ENCODE results near the gene KLF3. TPM values are rescaled to one million over a fixed set of nuclear protein-coding genes. Genes with fewer than 3 reads are reported as not detected.

Gene KLF3
- total RNA-seq, 1 donor from 2014 or later: 24.8 TPM

- Mint-ChIP-seq H3K4me1 (peaks cover 85% of the 10 kb centered on the region), H3K27me3 (ENCODE audit: insufficient read depth, low read depth) (peaks cover 3% of the 10 kb centered on the region), H3K36me3 (no peaks in the 10 kb centered on the region), H3K27ac (peak overlapping the region; percentile 53), H3K9me3 (no peaks in the 10 kb centered on the region), H3K4me3 (peak overlapping the region; percentile 25)
- no peak overlapping the region for H3K27ac ChIP-seq
- H4K20me1 ChIP-seq (ENCODE audit: low read depth): peaks cover 67% of the 10 kb centered on the region
- H3K27me3 ChIP-seq: no peaks in the 10 kb centered on the region
- H3K36me3 ChIP-seq: no peaks in the 10 kb centered on the region
- H3K9me3 ChIP-seq (ENCODE audit: low read depth): no peaks in the 10 kb centered on the region
- peaks cover 66% of the 10 kb centered on the region for H3F3A ChIP-seq (ENCODE audit: low read depth)
- TF ChIP-seq EZH2phosphoT487 (IDR thresholded peaks at IDR 0.05) (no peak), CTCF (IDR thresholded peaks at IDR 0.05) (no peak), EZH2 (IDR thresholded peaks at IDR 0.05) (no peak)
- H3K79me2 ChIP-seq (ENCODE audit: low read depth): peaks cover 100% of the 10 kb centered on the region
- no peak for DNase-seq (ENCODE audit: low spot score)
- H3K4me3 ChIP-seq: no peak overlapping the region
- H3K4me1 ChIP-seq: peaks cover 80% of the 10 kb centered on the region
- no peak overlapping the region for H3K9ac ChIP-seq
- H2AFZ ChIP-seq (replicated peaks): no peak overlapping the region
- no peak overlapping the region for H3K4me2 ChIP-seq
Measured at GRCh38 chr4:38669208-38669607, 5.2 kb downstream of the KLF3 start.

GRCh38 chr4:38670109-38670901 is 6.3 kb downstream of the KLF3 start:
- H3K9me3 ChIP-seq (ENCODE audit: low read depth): no peaks in the 10 kb centered on the region
- Mint-ChIP-seq H3K27ac (peak overlapping the region; percentile 35), H3K27me3 (ENCODE audit: insufficient read depth, low read depth) (no peaks in the 10 kb centered on the region), H3K36me3 (no peaks in the 10 kb centered on the region), H3K9me3 (no peaks in the 10 kb centered on the region), H3K4me3 (peak overlapping the region; percentile 34), H3K4me1 (peaks cover 92% of the 10 kb centered on the region)
- H3F3A ChIP-seq (ENCODE audit: low read depth): peaks cover 67% of the 10 kb centered on the region
- H3K79me2 ChIP-seq (ENCODE audit: low read depth): peaks cover 100% of the 10 kb centered on the region
- H3K27me3 ChIP-seq: no peaks in the 10 kb centered on the region
- H3K9ac ChIP-seq: no peak overlapping the region
- no peak overlapping the region for H2AFZ ChIP-seq (replicated peaks)
- H4K20me1 ChIP-seq (ENCODE audit: low read depth): peaks cover 74% of the 10 kb centered on the region
- H3K4me1 ChIP-seq: peaks cover 89% of the 10 kb centered on the region
- peak; percentile 28 for TF ChIP-seq CTCF (IDR thresholded peaks at IDR 0.05)
- no peak for TF ChIP-seq EZH2 (IDR thresholded peaks at IDR 0.05)
- no peak for TF ChIP-seq EZH2phosphoT487 (IDR thresholded peaks at IDR 0.05)
- peak overlapping the region; percentile 73 for H3K4me2 ChIP-seq
- H3K27ac ChIP-seq: no peak overlapping the region
- H3K4me3 ChIP-seq: no peak overlapping the region
- peak; percentile 46 for DNase-seq (ENCODE audit: low spot score)
- H3K36me3 ChIP-seq: no peaks in the 10 kb centered on the region

GRCh38 chr4:38670939-38671591 is 7.1 kb downstream of the KLF3 start:
- no peak for TF ChIP-seq EZH2phosphoT487 (IDR thresholded peaks at IDR 0.05)
- TF ChIP-seq CTCF (IDR thresholded peaks at IDR 0.05): no peak
- TF ChIP-seq EZH2 (IDR thresholded peaks at IDR 0.05): no peak
- H3K9me3 ChIP-seq (ENCODE audit: low read depth): no peaks in the 10 kb centered on the region
- H3K27ac Mint-ChIP-seq: peak overlapping the region; percentile 48
- peak overlapping the region; percentile 73 for H3K4me2 ChIP-seq
- peaks cover 85% of the 10 kb centered on the region for H3K4me1 ChIP-seq
- H3K9ac ChIP-seq: no peak overlapping the region
- H3K27ac ChIP-seq: no peak overlapping the region
- H3F3A ChIP-seq (ENCODE audit: low read depth): peaks cover 63% of the 10 kb centered on the region
- no peaks in the 10 kb centered on the region for H3K36me3 Mint-ChIP-seq
- H3K27me3 ChIP-seq: no peaks in the 10 kb centered on the region
- H3K27me3 Mint-ChIP-seq (ENCODE audit: insufficient read depth, low read depth): no peaks in the 10 kb centered on the region
- H2AFZ ChIP-seq (replicated peaks): no peak overlapping the region
- H3K4me3 ChIP-seq: no peak overlapping the region
- peaks cover 100% of the 10 kb centered on the region for H3K79me2 ChIP-seq (ENCODE audit: low read depth)
- peaks cover 92% of the 10 kb centered on the region for H3K4me1 Mint-ChIP-seq
- peaks cover 78% of the 10 kb centered on the region for H4K20me1 ChIP-seq (ENCODE audit: low read depth)
- DNase-seq (ENCODE audit: low spot score): no peak
- no peaks in the 10 kb centered on the region for H3K9me3 Mint-ChIP-seq
- H3K4me3 Mint-ChIP-seq: peak overlapping the region; percentile 80
- H3K36me3 ChIP-seq: no peaks in the 10 kb centered on the region

Measured in neural progenitor cell (in vitro differentiated cells).